Measurements from ENCODE around the gene KIF2C.

GRCh38 chr1:44799770-44800584 lies 60.3 kb downstream of the KIF2C start, which contains the start of gene PLK3:
- TF ChIP-seq CTCF (IDR thresholded peaks at IDR 0.05) (peak in 1 of 3 donors; percentile 93), POLR2A (IDR thresholded peaks at IDR 0.05) (peak in 1 of 2 donors; percentile 65)
